Motor neuron (in vitro differentiated cells): Measurements from ENCODE around the gene TAF10. TPM values are rescaled to one million over a fixed set of nuclear protein-coding genes. Genes with fewer than 3 reads are reported as not detected.

ENCODE experiments used
- ATAC-seq, 8 experiments: fragments of 200-7000 bp; cut with Tn5 transposase; replicated peaks in 6 of 8; 2 replicates each; pipeline ENCODE4 v1.8.0; 2021; ENCODE audit warnings: mild to moderate bottlenecking in 8 of 8, moderate library complexity in 8 of 8
- H3K27ac ChIP-seq, 2 donors: fragments of 250-450 bp; sonication (Bioruptor Pico); 2 replicates each; pipeline ENCODE4 v1.9.0; 2021; ENCODE audit warnings: antibody characterized with exemption in 2 of 2, mild to moderate bottlenecking in 2 of 2, moderate library complexity in 1 of 2
- H3K4me1 ChIP-seq, 2 donors: fragments of 250-450 bp; sonication (Bioruptor Pico); replicated peaks in 1 of 2; 2 replicates each; pipeline ENCODE4 v1.6.1; 2021; ENCODE audit warnings: antibody characterized with exemption in 2 of 2, mild to moderate bottlenecking in 2 of 2, moderate library complexity in 1 of 2
- H3K4me3 ChIP-seq, 5 donors: fragments of 250-450 bp; sonication (Bioruptor Pico); 2 replicates each; pipeline ENCODE4 v1.9.0; 2021; ENCODE audit warnings: antibody characterized with exemption in 5 of 5, mild to moderate bottlenecking in 5 of 5, moderate library complexity in 4 of 5
- WGBS, 10 experiments: fragments of 450-650 bp; shearing (Covaris generic); methylation state at CpG; one replicate each; pipeline ENCODE4 v1.0.0; 2022; 5-methylcytosine and 5-hydroxymethylcytosine counted together
- in situ Hi-C, 9 experiments: fragments of 400-800 bp; cut with MboI; loops; one replicate each; pipeline ENCODE4 v1.15.0; 2021; ENCODE audit warnings: low sequenced_read_pairs in 9 of 9, low pct_unique_long_range_greater_than_20kb in 2 of 9; ENCODE audit not compliant: unreplicated experiment in 9 of 9
- total RNA-seq, 8 experiments: library from RNA; unstranded; fragments of 300-600 nt; gene quantifications; 2 replicates each; pipeline versions ENCODE4 v1.2.3 to v1.2.4, GENCODE V29; 2022

TAF10 gene
- 100 to 1,000 TPM in 4 of 8 experiments, 10 to 100 TPM in 4; 64.9 to 163 (median 105) TPM for total RNA-seq

- Histone ChIP-seq H3K27ac (peak within 1 kb of the TSS; percentile 97 to 98), H3K4me3 (peak within 1 kb of the TSS; percentile 67 to 99 (median 75)), H3K4me1 (peaks cover 11 to 13% of the 10 kb centered on the region in 2 donors)
- in situ Hi-C loops, result loop anchor here in 2 of 9 experiments (25.0 kb wide), 1 partner anchor 225 kb away; the partner anchor contains the start of gene SMPD1 (in 2 of the 2)
- 0 to 17% (median 0%) methylated on average over 1 to 10 of the region's 51 CpGs; no CpG with 5 or more reads in 3 of the 10 experiments for WGBS, 10 experiments
- peak; percentile 84 to 92 (median 88) for ATAC-seq
These were observed at the start of gene TAF10 for GRCh38 chr11:6612213-6613041. TAF10 (minus strand) TSS chr11:6612216; CDS start chr11:6612189, 27 bp downstream.

GRCh38 chr11:6660712-6661111 lies 48.7 kb upstream of the TAF10 start:
- peaks cover 6 to 10% of the 10 kb centered on the region in 2 donors for H3K4me1 ChIP-seq
- no peak for ATAC-seq
- in situ Hi-C loops, result no loop called here
- WGBS, 10 experiments, result 57 to 93% (median 84%) methylated on average over 1 to 3 of the region's 3 CpGs
- H3K27ac ChIP-seq, result no peak overlapping the region
- H3K4me3 ChIP-seq, result no peak overlapping the region

- ATAC-seq, result no peak
- Histone ChIP-seq H3K4me3 (no peak overlapping the region), H3K4me1 (peaks cover 17 to 22% of the 10 kb centered on the region in 2 donors), H3K27ac (no peak overlapping the region)
- in situ Hi-C loops, result no loop called here
These were observed 46.6 kb upstream of the TAF10 start for GRCh38 chr11:6658647-6659046.

- ATAC-seq, result no peak
- no peak overlapping the region for H3K27ac ChIP-seq
- peaks cover 17 to 35% of the 10 kb centered on the region in 2 donors for H3K4me1 ChIP-seq
- 0 to 100% (median 58%) methylated on average over 1 of the region's 1 CpG; no CpG with 5 or more reads in 4 of the 10 experiments for WGBS, 10 experiments
- H3K4me3 ChIP-seq, result no peak overlapping the region
- in situ Hi-C loops, result no loop called here
These were observed 45.3 kb upstream of the TAF10 start for GRCh38 chr11:6657346-6657745.

- in situ Hi-C loops, result no loop called here
- H3K27ac ChIP-seq, result peak overlapping the region in 1 of 2 donors; percentile 91
- no peak for ATAC-seq
- peak overlapping the region; percentile 76 to 100 (median 88) for H3K4me3 ChIP-seq
- peaks cover 17 to 35% of the 10 kb centered on the region in 2 donors for H3K4me1 ChIP-seq
- 50 to 89% (median 72%) methylated on average over 2 to 4 of the region's 5 CpGs; no CpG with 5 or more reads in 4 of the 10 experiments for WGBS, 10 experiments
These were observed 44.9 kb upstream of the TAF10 start for GRCh38 chr11:6656936-6657335.

- WGBS, 10 experiments, result 19 to 55% (median 42%) methylated on average over 2 to 4 of the region's 4 CpGs; no CpG with 5 or more reads in 1 of the 10 experiments
- no peak for ATAC-seq
- Histone ChIP-seq H3K4me1 (peaks cover 17 to 35% of the 10 kb centered on the region in 2 donors), H3K27ac (peak overlapping the region; percentile 91 to 94), H3K4me3 (peak overlapping the region; percentile 76 to 100 (median 88))
- in situ Hi-C loops, result no loop called here
These were observed 44.5 kb upstream of the TAF10 start for GRCh38 chr11:6656584-6656915.

- Histone ChIP-seq H3K4me1 (peaks cover 17 to 35% of the 10 kb centered on the region in 2 donors), H3K4me3 (peak within 1 kb of the TSS; percentile 76 to 100 (median 88)), H3K27ac (peak within 1 kb of the TSS; percentile 94 to 97)
- ATAC-seq, result peak; percentile 30 to 72 (median 42)
- in situ Hi-C loops, result no loop called here
- WGBS, 10 experiments, result 0 to 92% (median 24%) methylated on average over 2 to 16 of the region's 56 CpGs; no CpG with 5 or more reads in 1 of the 10 experiments
These were observed 44.0 kb upstream of the TAF10 start, which contains the start of gene DCHS1 for GRCh38 chr11:6655790-6656583. DCHS1 (minus strand) TSS chr11:6655809; CDS start chr11:6641613, 14,196 bp downstream.

GRCh38 chr11:6655020-6655789 lies 43.2 kb upstream of the TAF10 start:
- 0 to 9% (median 0%) methylated on average over 1 to 4 of the region's 84 CpGs; no CpG with 5 or more reads in 7 of the 10 experiments for WGBS, 10 experiments
- in situ Hi-C loops, result no loop called here
- peak overlapping the region; percentile 76 to 100 (median 88) for H3K4me3 ChIP-seq
- ATAC-seq, result peak; percentile 74 to 83 (median 77)
- peaks cover 17 to 35% of the 10 kb centered on the region in 2 donors for H3K4me1 ChIP-seq
- H3K27ac ChIP-seq, result peak overlapping the region; percentile 94 to 97

GRCh38 chr11:6654281-6655019 lies 42.4 kb upstream of the TAF10 start:
- H3K4me1 ChIP-seq, result peaks cover 17 to 35% of the 10 kb centered on the region in 2 donors
- peak in 1 of 8 experiments; percentile 39 for ATAC-seq
- in situ Hi-C loops, result no loop called here
- H3K4me3 ChIP-seq, result peak overlapping the region; percentile 76 to 100 (median 88)
- 20 to 90% (median 67%) methylated on average over 1 to 6 of the region's 9 CpGs; no CpG with 5 or more reads in 5 of the 10 experiments for WGBS, 10 experiments
- peak overlapping the region; percentile 94 to 97 for H3K27ac ChIP-seq

GRCh38 chr11:6653656-6654055 lies 41.6 kb upstream of the TAF10 start:
- no peak for ATAC-seq
- in situ Hi-C loops, result no loop called here
- Histone ChIP-seq H3K27ac (no peak overlapping the region), H3K4me3 (peak overlapping the region in 2 of 5 donors; percentile 85 to 100), H3K4me1 (peaks cover 17 to 35% of the 10 kb centered on the region in 2 donors)
- WGBS, 10 experiments, result 58 to 100% (median 96%) methylated on average over 1 to 2 of the region's 2 CpGs

GRCh38 chr11:6653097-6653496 lies 41.1 kb upstream of the TAF10 start:
- 100% methylated on average over 1 of the region's 1 CpG; no CpG with 5 or more reads in 7 of the 10 experiments for WGBS, 10 experiments
- no peak for ATAC-seq
- H3K4me3 ChIP-seq, result no peak overlapping the region
- in situ Hi-C loops, result no loop called here
- H3K4me1 ChIP-seq, result peaks cover 17 to 37% of the 10 kb centered on the region in 2 donors
- no peak overlapping the region for H3K27ac ChIP-seq

- H3K27ac ChIP-seq, result no peak overlapping the region
- H3K4me1 ChIP-seq, result peaks cover 23 to 45% of the 10 kb centered on the region in 2 donors
- H3K4me3 ChIP-seq, result no peak overlapping the region
- 33 to 94% (median 68%) methylated on average over 2 to 3 of the region's 3 CpGs for WGBS, 10 experiments
- in situ Hi-C loops, result no loop called here
- ATAC-seq, result no peak
These were observed 40.2 kb upstream of the TAF10 start for GRCh38 chr11:6652182-6652581.
